Measurements from ENCODE around the gene PCNX3. TPM values are rescaled to one million over a fixed set of nuclear protein-coding genes. Genes with fewer than 3 reads are reported as not detected.
"Not testable (repeated sequence)": the region's sequence is repeated elsewhere in the genome, so short reads cannot be mapped to it uniquely, and the experiment has no call there.

The PCNX3 gene
- total RNA-seq, 1 donor = 31.5 TPM

GRCh38 chr11:65655570-65656332 is 40.2 kb downstream of the PCNX3 start:
- DNase-seq (ENCODE audit: low read depth) = no peak
- TF ChIP-seq CTCF (IDR thresholded peaks at IDR 0.05; ENCODE audit: insufficient read depth, low read length) = no peak
- H3K4me3 ChIP-seq (ENCODE audit: low read depth, low read length) = no peak overlapping the region

GRCh38 chr11:65657426-65657825 is 41.9 kb downstream of the PCNX3 start:
- no peak for DNase-seq (ENCODE audit: low read depth)
- TF ChIP-seq CTCF (IDR thresholded peaks at IDR 0.05; ENCODE audit: insufficient read depth, low read length) = no peak
- H3K4me3 ChIP-seq (ENCODE audit: low read depth, low read length) = no peak overlapping the region

- no peak for TF ChIP-seq CTCF (IDR thresholded peaks at IDR 0.05; ENCODE audit: insufficient read depth, low read length)
Measured at GRCh38 chr11:65658174-65659021, 42.8 kb downstream of the PCNX3 start.

GRCh38 chr11:65660038-65660437 is 44.5 kb downstream of the PCNX3 start:
- H3K4me3 ChIP-seq (ENCODE audit: low read depth, low read length) = no peak overlapping the region
- TF ChIP-seq CTCF (IDR thresholded peaks at IDR 0.05; ENCODE audit: insufficient read depth, low read length) = no peak
- DNase-seq (ENCODE audit: low read depth) = no peak

More at GRCh38 chr11:65658174-65659021, 42.8 kb downstream of the PCNX3 start:
- no peak for DNase-seq (ENCODE audit: low read depth)
- no peak overlapping the region for H3K4me3 ChIP-seq (ENCODE audit: low read depth, low read length)

GRCh38 chr11:65660908-65661307 is 45.3 kb downstream of the PCNX3 start:
- H3K4me3 ChIP-seq (ENCODE audit: low read depth, low read length) = peak overlapping the region; percentile 81
- DNase-seq (ENCODE audit: low read depth) = not testable (repeated sequence)

GRCh38 chr11:65661599-65662246 is 46.1 kb downstream of the PCNX3 start:
- TF ChIP-seq CTCF (IDR thresholded peaks at IDR 0.05; ENCODE audit: insufficient read depth, low read length) = no peak
- peak overlapping the region; percentile 81 for H3K4me3 ChIP-seq (ENCODE audit: low read depth, low read length)
- no peak for DNase-seq (ENCODE audit: low read depth)

Data from fibroblast of the aortic adventitia (primary cell).